Adrenal gland (tissue), 5 donors: ENCODE data around the gene SELENOO.

ENCODE experiments used
- CTCF ChIP-seq, 6 experiments: fragments of 450-650 bp in 4 of 6; fragments of 200-600 bp in 2 of 6; sonication (generic) in 1 of 6; IDR thresholded peaks; 1 replicate in 5 of 6; 2 replicates in 1 of 6; pipeline versions ENCODE4 v1.5.1 to v1.8.0; 2016 to 2021; ENCODE audit warnings: antibody characterized with exemption in 6 of 6, mild to moderate bottlenecking in 2 of 6, moderate library complexity in 1 of 6
- POLR2A ChIP-seq, 2 donors: fragments of 450-650 bp; IDR thresholded peaks; one replicate each; pipeline ENCODE4 v1.6.1; 2017; ENCODE audit warnings: antibody characterized with exemption in 2 of 2, mild to moderate bottlenecking in 2 of 2, moderate library complexity in 1 of 2
- donor health status: DM: no; HTN: no; CAD: no.

- TF ChIP-seq CTCF (IDR thresholded peaks at IDR 0.05) (no peak), POLR2A (IDR thresholded peaks at IDR 0.05) (no peak)
Observed at GRCh38 chr22:50171965-50172421, 28.8 kb upstream of the SELENOO start.
